NCI-H146 (cell line): ENCODE results near the gene LRRC56.
"Not testable (repeated sequence)": the region's sequence is repeated elsewhere in the genome, so short reads cannot be mapped to it uniquely, and the experiment has no call there.

Experiments
- DNase-seq: peaks from one replicate; lab custom pipeline; 2025; lab: John Stamatoyannopoulos, UW

Gene LRRC56

GRCh38 chr11:559712-560304, 22.5 kb downstream of the LRRC56 start:
- no peak for DNase-seq

GRCh38 chr11:560305-561147, 23.2 kb downstream of the LRRC56 start, which contains the start of the genes LMNTD2 and RASSF7:
Gene LMNTD2, minus strand, starts transcription at chr11:560738. Its CDS starts 22 bp downstream, at chr11:560716.
Gene RASSF7, plus strand, starts transcription at chr11:560970. Its CDS starts 799 bp downstream, at chr11:561769.
- peak; percentile 92 for DNase-seq

- DNase-seq = peak; percentile 47
Observed at GRCh38 chr11:561148-562003, 24.0 kb downstream of the LRRC56 start.

- no peak for DNase-seq
Observed at GRCh38 chr11:562046-562645, 24.8 kb downstream of the LRRC56 start.

GRCh38 chr11:563066-563811, 25.9 kb downstream of the LRRC56 start:
- DNase-seq = no peak

- DNase-seq = no peak
Observed at GRCh38 chr11:563812-564578, 26.7 kb downstream of the LRRC56 start.

- no peak for DNase-seq
Observed at GRCh38 chr11:565921-566509, 28.7 kb downstream of the LRRC56 start.

GRCh38 chr11:567011-567628, 29.8 kb downstream of the LRRC56 start:
- DNase-seq = no peak

- DNase-seq = peak; percentile 68
Observed at GRCh38 chr11:567629-568292, 30.4 kb downstream of the LRRC56 start.

GRCh38 chr11:568306-569157, 31.2 kb downstream of the LRRC56 start:
- DNase-seq = peak; percentile 96

GRCh38 chr11:569158-569885, 32.0 kb downstream of the LRRC56 start:
- DNase-seq = no peak

GRCh38 chr11:571802-572185, 34.5 kb downstream of the LRRC56 start:
- DNase-seq = no peak

- DNase-seq = no peak
Observed at GRCh38 chr11:573146-573759, 35.9 kb downstream of the LRRC56 start.

- DNase-seq = not testable (repeated sequence)
Observed at GRCh38 chr11:574031-574570, 36.8 kb downstream of the LRRC56 start.

GRCh38 chr11:574632-575312, 37.4 kb downstream of the LRRC56 start:
- peak; percentile 48 for DNase-seq
